Measurements from ENCODE around the gene NUB1.

The NUB1 gene

DNA sequence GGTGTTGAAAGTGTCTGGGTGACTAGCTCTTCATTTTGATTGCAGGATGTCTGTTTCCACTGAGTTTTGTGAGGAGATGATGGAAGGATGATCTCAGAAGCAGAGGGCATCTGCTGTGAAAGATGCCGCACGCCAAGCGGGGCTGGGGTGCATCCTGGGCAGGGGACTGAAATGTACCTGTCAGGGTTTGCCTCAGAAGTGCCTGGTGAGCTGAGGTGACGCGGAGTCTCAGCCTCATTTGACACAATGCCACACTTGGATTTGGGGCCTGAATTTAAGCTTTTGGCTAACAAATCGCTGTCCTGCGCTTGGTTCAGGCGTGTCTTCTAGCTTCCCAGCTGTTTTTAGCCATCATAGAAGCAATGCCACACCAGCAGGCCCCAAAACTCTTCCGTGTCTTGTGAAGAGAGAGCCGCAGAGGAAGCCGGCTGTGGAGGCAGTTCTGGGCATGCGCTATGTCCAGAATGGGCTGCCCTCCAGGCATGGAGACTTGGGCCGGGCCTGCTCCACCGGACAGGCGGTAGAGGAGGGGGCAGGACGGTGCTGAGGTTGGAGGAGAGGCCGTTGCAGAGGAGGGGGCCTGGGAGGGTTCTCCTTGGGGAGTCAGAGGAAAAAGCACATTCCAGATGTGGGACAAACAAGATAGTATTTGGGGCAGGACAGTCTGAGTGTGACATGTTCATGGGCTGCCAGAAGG lies 37.0 kb downstream of the NUB1 start:
- DNase-seq: no peak

DNA sequence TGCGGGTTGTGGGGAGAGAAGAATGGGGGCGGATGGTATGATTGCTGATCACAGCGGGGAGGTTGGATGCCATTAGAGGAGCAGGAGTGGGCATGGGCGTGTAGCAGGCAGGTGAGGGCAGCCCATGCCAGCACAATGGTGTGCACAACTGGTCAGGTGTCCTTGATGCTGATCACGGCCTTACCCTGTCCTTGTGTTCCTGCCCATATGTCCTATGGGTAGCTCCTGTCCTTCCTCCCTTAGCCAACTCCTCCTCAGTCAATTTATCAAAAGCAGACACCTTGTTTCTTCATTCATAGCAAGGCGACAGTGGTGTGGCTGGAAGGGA lies 37.5 kb downstream of the NUB1 start:
- no peak for DNase-seq

DNA sequence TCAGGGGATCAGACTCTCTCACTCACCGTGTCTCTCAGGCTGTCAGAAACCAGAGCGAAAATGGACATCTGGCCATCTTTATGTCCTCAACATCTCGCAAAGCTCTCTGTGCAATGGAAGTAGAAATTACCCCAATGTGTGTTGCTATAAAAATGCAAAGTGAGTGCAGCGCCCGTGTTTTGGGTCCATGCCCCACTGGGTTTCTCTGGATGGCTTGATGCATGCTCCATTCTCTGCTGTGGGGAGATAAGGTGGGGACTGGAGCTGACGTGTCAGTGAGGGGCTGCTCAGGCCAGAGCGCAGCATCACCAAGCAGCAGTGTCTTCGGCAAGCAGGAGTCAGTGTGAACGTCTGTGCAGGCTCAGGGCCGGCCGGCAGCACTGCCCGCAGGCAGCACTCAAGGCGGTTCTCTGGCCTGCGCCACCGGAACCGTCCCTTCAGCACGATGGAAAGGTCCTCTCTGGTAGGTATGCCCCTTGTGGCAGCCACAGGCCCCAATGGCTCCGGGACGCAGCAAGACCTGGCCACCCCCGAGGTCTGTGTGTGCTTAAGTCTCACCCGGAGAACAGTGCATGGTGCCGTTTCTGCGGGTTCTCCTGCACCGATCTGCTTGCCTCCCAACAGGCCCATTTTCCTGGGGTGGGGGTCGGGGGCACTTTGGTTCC lies 38.1 kb downstream of the NUB1 start:
- DNase-seq: no peak

DNA sequence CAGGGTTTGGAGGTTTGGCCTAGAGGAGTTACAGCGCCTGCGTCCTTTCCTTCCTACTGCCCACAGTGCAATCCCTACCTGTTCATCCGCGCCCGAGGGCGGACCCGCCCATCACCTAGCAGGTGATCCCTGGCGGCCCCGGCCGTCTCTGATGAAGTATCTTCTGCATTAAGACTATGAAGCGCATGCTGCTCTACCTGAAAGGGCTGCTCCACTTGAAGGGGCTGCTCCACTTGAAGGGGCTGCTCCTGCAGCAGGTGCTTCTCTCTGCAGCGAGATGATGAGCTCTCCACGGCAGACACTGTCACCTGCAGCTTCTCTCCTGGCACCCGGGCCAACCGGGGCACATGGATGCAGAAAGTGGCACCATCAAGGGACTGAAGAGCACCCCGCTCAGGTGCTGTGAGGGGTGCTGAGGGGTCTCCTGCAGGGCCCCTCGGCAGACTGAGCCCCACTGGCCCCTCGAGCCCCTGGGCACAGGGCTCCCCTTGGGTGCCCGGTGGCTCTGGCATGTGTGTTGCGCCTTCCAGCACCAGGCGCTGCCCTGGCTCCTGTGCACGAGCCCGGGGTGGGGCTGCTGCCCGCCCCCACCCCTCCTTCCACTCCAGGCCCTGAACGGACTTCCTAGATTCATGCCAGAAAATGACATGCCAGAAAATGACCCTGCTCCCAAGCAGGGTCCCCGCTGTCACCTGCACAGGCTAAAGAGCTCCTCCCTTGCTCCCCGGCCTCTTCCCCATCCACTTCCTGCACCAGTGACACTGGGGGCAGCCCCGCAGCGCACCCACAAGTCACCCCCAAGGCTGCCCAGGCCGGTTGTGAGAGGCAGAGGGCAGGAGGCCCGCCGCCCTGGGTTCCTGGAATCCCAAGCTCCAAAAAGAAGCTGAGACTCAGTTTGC lies 38.8 kb downstream of the NUB1 start:
- no peak for DNase-seq

DNA sequence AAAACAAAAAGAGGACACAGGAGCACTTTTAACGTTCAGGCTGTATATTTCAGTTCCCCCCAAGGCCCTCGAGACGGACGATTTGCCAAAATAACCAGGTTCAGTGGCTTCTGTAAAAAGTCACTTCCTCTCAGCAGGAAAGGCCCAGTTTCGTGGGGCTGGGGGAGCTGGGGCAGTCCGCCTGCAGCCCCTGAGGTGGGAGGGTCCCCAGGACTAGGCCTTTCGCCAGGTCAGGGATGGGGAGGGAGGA lies 39.4 kb downstream of the NUB1 start:
- DNase-seq: no peak

DNA sequence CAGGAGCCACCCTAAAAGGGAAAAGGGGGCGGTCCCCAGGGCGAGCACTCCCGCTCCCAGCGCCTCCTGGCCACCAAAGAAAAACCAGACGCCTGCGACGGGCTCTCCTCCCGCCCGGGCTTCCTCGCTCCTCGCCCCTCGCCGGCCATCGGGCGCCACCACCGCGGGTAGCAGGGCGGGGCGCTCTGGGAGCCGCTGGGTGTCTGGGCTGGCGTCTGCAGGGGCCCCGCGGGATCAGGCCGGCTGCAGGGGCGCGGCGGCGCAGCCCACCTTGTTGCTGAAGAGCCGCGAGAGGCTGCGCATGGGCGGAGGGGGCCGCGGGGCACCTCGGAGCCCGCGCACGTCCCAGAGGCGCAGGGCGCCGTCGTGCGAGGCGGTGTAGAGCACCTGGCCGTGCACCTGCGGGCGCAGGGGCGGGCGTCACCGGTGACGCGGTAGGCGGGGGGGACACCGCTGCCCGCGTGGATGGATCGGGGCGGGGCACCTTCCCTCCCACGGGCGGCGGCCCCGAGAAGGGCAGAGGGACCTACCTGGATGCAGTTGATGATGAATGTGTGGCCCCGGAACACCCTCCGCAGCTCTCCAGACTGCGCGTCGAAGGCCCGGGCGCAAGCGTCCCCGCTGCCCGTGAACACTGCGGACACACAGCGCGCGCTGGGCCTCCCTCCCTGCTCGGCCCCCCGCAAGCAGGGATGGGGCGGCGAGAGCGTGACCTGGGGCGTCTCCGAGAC lies 39.9 kb downstream of the NUB1 start:
- DNase-seq: no peak

DNA sequence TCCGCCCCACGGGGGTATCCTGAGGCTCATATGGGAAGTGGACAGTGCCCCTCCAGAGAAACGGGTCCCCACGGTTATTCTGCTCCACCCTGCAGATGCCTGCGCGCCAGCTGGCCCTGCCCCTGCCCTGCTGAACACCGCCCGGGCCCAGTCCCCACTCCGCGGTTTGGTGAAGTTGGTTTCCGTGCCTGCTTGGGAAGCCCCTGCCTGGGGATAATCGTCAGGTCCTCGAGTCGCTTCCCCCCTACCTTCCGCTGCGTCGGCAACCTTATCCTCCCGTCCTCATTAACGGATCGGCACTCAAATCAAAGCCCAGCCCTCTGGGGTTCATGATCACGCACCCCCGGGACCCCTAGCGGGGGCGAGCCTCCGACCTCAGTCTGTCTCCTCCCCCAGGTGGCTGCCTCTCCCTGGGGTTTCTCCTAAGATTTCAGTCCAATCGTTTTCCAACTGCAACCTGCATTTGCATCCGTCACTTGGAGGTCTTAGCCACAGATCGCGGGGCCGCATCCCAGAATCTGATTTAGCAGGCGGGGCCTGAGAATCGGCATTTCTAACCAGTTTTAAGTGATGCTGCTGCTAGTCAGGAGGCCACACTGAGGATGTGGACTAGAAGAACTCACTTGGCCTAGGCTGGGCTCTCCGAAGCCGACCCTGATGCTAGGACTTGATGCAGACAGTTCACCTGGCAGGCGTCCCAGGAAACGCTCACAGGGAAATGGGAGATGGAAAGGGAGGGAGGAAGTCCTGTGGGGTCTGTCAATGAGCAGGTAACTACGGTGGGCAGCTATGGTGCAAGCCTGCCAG lies 40.7 kb downstream of the NUB1 start:
- DNase-seq: no peak

DNA sequence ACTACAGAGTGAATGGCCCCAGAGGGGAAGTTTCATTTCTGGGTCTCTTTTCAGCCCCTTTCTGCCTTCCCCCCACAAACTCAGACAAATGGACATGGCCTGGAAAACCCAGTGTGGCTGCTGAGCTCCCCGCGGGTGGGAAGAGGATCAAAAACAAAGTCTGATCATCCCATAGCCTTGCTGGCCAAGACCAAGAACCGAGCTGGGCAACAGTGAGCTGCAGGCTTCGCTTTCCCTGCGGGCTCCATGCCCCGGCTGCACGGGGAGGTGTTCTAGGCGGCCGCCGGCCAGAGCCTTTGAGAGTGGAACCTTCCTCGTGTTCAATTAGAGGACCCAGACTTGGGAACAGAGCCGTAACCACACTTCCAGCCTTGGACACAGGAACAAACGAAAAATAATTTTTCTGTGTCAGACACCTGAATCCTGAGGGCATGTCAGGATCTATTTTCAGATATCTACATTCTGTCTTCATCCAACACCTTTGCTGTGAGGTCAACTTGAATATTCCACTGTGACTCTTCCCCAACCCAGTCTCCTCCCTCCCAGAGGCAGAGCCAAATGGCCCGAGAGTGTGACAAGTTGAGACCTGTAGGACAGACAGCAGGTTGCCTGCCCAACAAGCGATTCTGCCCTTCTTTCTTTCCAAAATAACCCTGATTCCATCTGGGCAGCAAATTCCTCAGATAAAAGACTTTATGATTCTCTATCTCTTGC lies 42.2 kb downstream of the NUB1 start:
- peak in 1 of 14 donors; percentile 73 for DNase-seq

DNA sequence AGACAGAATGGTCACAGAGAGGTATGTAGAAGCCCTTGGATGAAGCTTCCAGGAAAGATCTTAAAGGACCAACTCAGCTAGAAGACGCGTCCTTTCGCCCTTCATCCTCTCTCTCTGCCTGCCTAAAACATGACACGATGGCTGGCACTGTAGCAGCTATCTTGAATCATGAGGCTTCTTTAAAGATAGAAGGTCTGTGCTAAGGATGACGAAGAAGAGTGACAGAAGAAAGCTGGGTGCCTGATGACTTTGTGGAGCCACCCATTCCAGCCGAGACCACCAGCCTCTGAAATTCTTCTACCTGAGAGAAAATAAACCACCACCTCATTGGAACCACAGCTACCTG lies 42.7 kb downstream of the NUB1 start:
- no peak for DNase-seq

DNA sequence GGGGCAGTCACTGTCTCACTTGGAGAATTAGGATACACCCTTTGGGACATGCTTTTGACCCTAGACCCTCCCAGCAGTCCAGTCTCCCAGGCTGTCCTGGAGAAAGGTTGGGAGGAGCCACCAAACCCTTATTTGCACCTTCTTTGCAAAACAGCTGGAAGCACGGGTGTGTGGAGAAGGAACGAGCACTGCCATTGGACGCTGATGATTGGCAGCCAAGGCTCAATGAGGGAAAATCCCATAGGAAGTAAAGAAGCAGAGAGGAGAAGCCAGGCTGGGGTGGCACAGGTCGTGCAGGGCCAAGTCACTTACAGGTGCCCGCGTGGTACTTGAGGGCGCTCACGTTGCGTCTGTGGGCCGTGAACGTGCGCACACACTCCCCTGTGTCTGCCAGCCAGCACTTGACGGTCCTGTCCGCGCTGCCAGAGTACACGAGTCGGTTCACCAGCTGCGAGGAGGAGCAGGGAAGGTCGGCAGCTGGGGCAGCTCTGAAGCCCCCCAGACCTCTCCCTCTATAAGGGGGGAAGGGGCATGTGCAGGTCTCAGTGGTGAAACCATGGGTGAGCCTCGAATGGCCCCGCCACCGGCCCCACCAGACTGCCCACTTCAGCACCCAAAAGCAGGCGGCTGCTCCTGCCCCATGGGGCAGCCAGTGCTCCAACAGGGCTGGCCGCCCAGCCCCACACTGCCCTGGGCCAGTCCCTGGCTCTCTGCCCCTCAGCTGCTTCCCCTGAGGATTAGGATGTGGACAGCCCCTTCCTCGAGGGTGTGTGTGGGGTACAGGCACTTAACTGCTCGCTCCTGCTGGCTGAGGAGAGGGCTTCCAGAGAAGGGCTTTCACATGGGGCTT lies 43.4 kb downstream of the NUB1 start:
- DNase-seq: no peak

DNA sequence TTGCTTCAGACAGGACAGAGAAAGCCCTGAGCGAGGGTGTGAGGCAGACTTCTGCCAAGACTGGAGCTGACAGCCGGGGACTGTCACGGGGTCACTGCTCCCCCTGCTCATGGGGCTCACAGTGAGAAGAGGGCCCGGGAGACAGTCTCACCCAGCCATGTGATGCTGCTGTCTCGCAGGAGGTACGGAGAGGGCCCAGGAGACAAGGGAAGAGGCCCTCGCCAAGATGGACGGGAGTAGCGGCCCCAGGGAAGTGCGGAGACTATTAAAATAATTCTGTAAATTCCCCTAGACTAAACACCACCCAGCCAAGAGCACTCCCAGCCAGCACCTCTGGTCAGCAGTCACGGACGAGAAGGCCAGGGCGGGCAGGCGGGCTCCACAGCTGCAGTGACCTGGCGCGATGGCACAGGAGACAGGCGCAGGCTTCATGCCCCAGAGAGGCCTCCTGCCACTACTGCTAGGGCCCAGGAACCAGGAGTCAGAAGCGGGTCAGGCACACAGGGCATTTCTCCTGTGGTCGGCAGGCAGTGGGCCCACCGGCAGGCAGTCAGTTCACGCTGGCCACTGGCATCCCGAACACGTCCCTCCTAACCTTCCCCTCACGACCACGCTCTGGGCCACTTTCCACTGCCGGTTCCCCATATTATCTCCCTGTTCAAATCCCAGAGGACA lies 44.2 kb downstream of the NUB1 start:
- DNase-seq: no peak

DNA sequence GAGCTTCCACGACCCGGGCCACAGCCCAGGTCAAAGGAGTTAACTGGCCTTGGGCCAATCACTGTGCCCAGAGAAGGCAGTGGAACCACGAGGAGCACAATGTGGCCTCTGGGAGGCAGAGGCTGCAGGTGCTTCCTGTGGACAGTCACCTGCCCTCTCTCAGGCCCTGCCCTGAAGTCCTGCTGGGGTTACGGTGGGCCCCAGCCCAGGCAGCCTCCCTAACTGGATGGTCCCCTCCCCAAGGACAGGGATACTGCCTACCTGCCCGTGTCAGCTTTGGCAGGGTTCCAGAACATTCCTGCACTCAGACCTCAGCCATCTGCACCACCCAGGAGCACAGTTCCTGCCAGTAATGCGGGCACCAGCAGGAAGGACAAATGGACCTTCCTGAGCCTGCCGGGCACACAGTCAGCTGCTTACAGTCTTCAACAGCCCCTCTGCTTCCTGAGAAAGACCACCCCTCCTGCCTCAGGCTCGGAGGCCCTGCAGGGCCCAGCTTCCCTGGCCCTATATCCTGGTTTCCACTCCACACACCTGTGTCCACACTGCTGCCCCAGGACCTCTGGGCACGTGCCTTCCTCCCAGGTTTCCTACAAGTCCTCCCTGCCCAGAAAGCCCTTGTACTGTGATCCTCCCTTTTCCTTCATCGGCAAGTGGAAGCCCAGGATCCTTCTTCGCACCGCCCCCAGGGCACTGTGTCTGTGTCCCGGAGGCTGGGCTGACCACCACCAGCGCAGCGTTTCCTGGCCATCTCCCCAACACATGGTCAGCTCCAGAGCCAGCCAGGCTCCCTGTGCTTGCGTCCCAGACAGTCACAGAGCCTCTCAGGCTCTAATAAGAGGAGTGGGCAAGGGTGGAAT lies 44.9 kb downstream of the NUB1 start:
- DNase-seq: peak in 1 of 14 donors; percentile 62

DNA sequence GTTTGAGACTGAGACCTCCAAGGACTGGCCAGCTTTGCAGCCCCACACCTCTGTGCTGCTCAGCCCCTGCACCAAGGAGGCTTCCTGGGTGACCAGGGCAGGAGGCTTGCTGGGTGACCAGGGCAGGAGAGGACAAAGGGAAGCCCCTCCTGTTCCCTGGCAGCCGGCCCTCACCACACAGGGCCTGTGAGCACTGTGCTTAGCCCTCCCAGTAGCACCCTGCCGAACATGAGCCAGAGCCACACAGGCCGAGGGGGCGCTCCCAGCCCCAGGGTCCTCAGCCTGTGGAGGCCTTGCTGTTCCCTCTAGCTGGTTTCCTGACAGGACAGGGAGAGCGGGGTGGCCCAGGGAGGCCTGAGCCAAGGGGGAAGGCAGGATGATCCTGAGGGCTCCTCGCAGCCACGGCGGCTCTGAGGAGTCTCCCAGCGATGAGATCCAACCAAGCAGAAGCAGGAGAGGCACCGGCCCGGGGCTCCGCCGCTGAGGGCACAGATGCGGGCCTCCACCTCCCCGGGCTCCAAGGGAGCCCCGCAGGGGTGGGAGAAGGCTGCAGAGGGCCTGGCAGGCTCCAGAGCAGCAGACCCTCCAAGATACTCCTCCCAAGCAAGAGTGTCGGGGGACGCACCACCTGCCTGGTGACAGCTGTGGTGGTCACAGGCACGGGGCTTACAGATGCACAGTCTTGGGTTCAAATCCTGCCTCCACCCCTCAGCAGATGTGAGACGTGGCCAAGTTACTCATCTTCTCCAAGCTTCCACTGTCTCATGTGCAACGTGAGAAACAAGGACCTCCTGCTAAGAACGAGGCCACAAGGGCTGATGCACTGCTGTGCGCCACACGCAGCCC lies 45.8 kb downstream of the NUB1 start:
- DNase-seq: no peak

DNA sequence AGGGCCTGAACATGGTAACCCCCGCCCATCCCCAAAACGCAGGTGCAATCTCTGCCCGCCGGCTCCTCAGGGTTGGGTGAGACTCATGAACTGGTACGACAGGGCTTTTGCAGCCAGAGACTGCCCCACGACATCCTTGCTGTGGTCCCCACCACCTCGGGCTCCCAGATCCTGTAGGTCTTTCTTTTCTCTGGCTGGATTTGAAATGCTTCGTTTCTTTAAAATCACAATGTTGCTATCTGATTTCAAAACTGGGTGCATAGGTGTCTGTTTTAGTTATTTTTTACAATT lies 46.3 kb downstream of the NUB1 start:
- no peak for DNase-seq

DNA sequence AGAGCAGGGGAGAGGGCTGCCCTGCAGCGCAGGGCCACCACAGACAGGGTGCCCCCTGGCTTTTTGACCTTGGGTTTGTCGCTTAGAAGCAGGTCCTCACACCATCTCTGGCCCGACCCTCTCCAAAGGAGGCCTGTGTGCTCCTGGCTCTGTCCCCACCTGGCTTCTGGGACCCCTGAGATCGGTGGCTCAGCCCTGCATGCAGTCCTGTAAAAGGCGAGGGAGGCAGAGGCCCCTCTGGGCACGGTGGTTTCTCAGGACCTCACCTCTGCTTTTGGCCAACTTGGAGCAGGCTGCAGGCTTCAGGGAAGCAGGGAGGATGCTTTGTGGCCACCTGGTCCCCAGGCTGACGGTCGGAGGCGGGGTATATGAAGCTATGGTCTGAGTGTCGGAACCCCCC lies 46.8 kb downstream of the NUB1 start:
- DNase-seq: no peak

DNA sequence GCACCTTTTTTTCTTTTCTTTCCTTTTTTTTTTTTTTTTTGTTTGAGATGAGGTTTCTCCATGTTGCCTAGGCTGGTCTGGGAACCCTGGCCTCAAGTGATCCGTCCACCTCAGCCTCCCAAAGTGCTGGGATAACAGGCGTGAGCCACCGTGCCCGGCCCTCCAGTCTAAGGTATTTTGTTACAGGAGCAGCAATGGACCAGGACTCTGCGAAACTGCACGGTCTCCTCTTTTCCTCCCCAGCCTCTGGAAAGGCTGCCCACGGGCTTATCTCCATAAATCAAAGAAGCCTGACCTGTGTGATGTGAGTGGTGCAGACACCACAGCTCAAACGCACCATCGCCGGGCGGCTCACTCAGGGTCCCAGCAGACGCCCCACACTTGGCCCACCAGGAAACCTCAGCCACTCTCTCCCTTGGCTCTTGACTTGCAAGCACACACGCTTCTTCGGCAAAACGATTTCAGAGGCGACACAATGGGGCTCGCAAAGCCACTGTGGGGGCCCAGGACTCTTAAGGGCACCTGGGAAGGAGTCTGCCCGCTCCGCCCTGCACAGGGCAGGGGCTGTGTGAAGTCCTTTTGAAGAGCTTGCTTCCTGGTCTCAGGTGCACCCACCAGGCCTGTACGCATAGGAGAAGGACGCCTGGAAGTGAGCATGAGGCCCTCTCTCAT lies 47.6 kb downstream of the NUB1 start:
- DNase-seq: no peak

DNA sequence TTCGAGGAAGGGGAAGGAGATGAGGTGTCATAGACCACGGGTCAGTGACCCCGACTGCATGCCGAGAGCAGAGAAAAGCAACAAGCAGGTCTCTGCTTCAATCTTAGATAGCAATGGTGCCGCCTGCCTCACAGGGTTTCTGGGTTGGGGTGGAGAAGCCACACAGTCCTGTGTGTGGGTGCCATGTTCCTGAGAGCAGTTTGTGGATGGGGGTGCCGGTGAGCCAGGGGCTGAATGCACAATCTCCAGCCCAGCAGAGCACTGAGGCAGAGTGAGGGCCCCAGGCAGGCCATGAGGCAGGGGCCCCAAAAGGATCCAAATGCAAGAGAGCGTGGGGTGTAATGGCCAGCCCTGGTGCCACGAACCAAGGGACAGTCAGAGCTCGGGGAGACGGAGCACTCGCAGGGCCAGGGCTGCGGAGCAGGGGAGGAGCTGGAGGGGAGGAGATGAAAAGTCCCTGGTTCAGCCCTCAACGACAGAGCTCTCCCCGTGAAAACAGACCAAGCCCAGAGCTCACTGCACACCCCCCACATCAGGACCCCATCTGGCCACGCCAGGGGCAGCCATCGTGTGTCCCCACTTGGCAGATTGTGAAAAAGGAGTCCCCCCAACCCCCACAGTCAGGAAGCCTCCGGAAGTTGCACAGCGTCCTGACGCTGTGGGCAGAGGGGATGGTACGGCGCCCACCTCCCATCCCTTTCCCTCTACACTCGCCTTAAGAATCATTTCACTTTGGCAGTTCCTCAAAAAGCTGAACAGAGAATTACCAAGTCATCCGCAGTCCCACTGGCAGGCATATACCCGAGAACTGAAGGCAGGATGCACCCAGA lies 48.4 kb downstream of the NUB1 start:
- DNase-seq: no peak

All from C1 segment of cervical spinal cord (tissue), 14 donors.